GM19351 (cell line): ENCODE measurements around the gene MRPL24.

ENCODE experiments used
- ATAC-seq: cut with Tn5 transposase; IDR thresholded peaks from one replicate; pipeline ENCODE4 v1.9.1; 2021; ENCODE audit warnings: mild to moderate bottlenecking, moderate library complexity; ENCODE audit not compliant: unreplicated experiment

Gene MRPL24

GRCh38 chr1:156712626-156713025 lies 28.3 kb downstream of the MRPL24 start:
- no peak for ATAC-seq

DNA sequence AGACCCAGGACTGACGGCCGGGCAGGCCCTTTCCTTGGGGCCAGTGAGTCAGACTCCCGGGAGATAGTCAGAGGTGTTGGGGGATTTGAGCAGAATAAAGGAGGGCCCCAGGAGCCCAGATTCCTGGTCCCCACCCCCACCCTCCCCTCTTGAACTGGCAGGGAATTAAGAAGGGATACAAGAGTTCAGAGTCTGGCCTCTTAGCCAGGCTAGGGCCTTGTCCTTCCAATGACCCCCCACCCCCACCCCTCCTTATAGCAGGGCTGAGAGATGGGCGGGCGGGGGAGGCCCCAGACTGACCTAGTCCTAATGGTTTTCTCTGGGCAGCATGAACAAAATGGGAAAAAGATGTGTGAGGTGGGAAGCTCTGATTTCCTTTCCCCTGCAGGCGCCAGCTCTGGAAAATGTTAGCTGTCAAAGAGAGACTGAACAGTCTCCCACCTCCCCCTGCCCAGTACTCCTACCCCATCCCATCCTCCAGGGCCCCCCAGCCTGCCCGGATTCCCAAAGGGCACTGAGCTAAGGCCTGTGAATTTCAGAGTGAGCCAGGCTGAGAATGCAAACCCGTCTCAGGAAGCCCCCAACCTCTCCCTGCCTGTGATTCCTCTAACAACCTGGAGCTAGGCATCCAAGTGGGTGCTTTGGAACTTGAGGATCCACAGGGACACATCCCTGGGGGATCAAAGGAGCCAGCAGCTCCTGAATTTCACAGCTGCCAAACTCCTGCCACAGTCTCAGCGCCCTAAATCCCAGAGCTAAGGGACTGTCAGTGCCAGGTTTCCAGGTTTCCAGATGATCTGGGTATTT lies 29.7 kb downstream of the MRPL24 start:
- no peak for ATAC-seq

DNA sequence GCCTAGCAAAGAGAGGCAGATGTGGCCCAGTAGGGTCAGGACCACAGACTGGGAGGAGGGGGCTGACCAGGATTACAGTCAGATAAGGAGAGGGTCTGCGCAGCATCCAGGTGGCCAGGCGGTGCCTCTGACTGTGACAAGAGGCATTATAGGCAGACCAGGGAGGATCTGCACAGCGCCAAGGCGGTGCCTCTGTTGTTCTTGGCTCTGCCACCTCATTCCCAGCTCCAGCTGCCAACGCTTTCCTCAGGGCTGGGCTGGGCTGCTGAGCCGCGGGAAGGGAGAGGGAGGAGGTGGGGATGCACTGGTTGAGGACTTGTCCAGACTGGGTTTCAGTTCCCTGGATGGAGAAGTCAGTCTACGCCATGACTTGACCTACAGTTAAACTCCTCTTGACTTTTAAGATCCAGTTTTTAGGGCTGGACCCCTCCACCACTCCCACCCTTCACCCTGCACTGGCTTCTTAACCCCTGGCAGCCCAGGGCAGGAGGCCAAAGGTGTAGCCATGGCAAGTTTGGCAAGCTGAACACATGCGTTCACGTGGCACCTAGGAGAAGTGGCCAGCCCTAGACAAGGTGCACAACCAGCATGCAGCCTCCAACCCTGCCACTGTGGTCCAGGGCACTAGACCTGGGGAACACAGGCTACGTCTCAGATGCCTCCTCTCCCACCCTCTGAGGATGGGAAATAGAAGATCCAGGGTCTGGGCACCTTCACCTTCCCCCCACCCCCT lies 31.0 kb downstream of the MRPL24 start:
- ATAC-seq: no peak

GRCh38 chr1:156709031-156709430 lies 31.9 kb downstream of the MRPL24 start:
- no peak for ATAC-seq

DNA sequence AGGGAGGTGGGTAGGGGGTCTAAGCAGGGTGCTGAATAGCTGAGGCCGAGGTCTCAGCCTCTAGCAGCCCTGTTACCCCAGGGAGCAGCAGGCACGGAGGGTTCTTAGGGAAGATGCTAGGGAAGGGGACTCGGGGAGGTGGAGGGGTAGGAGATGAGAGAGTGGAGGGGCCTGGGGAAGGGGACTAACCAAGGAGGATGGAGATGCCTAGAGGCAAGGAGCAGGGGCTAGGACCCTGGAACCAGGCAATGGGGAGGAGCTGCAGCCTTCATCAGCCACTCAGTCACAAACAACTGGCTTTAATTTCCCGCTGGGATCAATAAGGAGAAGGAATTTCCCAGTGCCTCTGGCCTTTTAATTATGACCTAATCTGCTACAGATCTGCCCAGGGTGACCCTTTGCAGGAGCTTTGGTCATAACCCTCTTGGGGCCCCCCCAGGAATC lies 32.6 kb downstream of the MRPL24 start:
- ATAC-seq: no peak

GRCh38 chr1:156707417-156708217 lies 33.3 kb downstream of the MRPL24 start:
- ATAC-seq: no peak

- ATAC-seq: no peak
Measured at GRCh38 chr1:156706657-156707416, 34.1 kb downstream of the MRPL24 start.

GRCh38 chr1:156705918-156706656 lies 34.8 kb downstream of the MRPL24 start:
- ATAC-seq: no peak

DNA sequence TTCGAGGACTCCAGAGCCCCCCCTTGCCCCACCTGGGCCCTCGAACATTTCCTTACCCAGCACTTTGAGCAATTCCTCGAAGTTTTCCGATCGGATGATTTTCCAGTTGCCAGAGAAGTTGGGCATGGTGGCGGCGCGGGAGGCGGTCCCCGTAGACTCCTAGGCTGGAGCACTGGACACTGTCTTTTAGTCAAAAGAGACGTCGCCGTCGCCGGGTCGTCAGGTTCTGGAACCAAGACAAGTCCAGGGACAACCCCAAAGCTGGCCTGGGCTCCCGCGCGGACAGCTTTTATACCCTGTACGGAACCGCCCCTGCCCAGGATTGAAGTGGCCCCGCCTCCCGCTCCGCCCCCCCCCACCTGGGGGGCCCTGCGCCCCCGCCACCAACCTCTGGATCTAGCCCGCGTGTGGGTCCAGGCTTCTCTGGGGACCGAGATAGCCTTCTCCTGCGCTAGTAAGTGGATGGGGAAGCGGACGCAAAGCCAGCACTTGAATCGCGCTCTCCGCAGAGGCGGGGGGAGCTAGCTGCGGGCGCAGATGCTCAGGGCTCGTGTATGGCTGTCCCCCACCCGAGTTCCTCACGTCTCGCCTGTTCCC lies 35.5 kb downstream of the MRPL24 start, which contains the start of gene CRABP2:
CRABP2 (minus strand) TSS at position 263 of the 597 bp plus-strand sequence; CDS start at position 126, 137 bp downstream.
- no peak for ATAC-seq

- ATAC-seq: no peak
Measured at GRCh38 chr1:156704930-156705320, 36.0 kb downstream of the MRPL24 start.

DNA sequence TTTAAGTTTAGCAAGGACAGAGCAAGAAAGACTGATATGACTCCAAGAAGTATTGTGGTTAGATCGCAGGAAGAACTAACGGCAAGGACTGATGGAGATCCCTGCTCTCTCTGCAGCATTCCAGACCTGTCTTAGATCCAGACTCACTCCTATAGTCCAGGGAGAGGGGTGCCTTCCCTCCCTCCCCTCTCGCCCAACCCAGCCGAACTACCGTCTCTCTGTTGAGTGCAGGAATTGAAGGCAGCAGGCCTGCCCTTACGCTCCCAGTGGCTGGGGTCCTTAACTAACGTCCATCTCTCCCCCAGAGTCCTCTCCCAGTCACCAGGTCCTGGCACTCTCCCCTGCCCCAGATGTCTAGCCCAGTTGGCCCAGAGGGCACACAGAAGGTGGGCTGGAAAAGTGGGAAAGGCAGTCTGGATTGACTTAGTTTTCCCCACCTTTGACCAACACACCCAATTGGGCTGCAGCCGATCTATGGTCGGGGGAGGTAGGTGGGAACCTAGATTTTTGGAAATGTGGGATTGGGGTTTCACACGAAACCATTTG lies 36.6 kb downstream of the MRPL24 start:
- no peak for ATAC-seq

DNA sequence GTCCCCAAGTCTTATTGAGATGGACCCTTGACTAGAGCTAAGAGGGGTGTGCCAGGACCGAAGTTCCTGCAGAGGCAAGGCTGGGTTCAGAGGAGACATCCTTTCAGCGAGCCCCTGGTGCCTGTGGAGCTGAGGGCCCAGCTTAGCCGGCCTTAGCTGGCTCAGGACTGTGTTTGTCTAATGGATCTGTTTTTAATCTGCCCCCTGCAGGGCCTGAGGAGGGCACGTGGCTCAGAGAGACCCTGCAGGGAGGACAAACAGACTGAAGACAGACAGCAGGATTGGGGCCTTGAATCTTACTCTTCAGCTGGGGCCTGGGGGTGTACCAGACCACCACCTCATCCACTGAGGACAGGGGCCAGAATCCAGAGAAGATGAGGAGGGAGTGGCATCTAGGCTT lies 37.1 kb downstream of the MRPL24 start:
- no peak for ATAC-seq

DNA sequence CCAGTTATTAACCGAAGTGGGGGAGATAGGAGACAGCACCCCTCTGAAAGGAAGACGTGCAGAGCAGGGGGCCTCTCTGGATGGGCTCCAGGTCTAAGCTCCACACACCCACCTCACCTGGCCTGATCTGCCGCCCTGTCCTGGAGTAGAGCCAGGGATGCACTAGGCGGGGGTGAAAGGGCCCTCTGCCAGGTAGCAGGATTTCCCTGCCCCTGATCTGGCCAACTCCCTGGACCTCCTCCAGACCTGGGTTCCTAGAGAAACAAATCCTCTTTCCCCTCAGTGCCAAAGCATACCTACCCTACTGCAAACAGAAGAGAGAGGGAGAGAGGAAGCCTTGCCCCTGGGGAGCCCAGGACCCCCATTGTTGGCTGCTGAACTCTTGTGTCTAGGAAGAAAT lies 37.6 kb downstream of the MRPL24 start:
- no peak for ATAC-seq

GRCh38 chr1:156700736-156701531 lies 40.0 kb downstream of the MRPL24 start:
- ATAC-seq: no peak

- ATAC-seq: no peak
Measured at GRCh38 chr1:156698995-156699394, 41.9 kb downstream of the MRPL24 start.

- no peak for ATAC-seq
Measured at GRCh38 chr1:156697481-156697880, 43.4 kb downstream of the MRPL24 start.

DNA sequence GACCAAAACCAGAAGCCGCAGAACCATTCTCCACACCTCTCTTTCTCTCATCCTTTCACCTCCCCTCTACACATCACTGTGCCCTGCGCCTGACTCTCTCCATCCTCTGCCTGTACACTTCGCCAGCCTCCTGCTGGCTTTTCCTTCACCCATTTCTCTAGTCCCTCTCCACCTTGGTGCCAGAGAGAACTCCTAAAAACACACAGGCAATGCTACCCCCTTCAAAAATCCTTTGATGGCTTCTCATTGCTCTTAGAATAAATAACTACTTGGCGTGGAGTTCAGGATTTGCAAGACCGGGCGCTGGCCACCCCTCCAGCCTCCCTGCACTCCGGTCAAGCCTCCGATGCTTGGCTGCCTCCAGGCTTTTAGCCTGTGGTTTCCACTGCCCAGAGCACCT lies 44.1 kb downstream of the MRPL24 start:
- no peak for ATAC-seq

DNA sequence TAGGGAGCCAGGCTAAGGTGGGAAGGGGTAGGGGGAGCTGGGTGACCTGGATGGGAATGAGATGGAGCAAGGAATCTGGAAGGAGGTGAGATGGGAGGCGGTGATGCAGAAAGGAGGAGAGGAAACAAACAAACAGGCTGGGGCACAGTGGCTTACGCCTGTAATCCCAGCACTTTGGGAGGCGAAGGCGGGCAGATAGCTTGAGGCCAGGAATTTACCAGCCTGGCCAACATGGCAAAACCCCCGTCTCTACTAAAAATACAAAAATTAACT lies 46.3 kb downstream of the MRPL24 start:
- ATAC-seq: no peak
